Nucleus accumbens (tissue), 56 donors: Measurements from ENCODE around the gene SLC13A3.

Experiments used
- DNase-seq, 56 donors: peaks; one replicate each; lab custom pipeline; 2025; lab: John Stamatoyannopoulos, UW

Gene SLC13A3

GRCh38 chr20:46584508-46584907, 66.8 kb downstream of the SLC13A3 start:
- DNase-seq, result no peak

GRCh38 chr20:46583411-46584214, 67.6 kb downstream of the SLC13A3 start:
- DNase-seq, result peak in 29 of 56 donors; percentile 6 to 70 (median 33)

- no peak for DNase-seq
Measured at GRCh38 chr20:46582648-46583047, 68.6 kb downstream of the SLC13A3 start.

GRCh38 chr20:46581391-46581790, 69.9 kb downstream of the SLC13A3 start:
- DNase-seq, result no peak

GRCh38 chr20:46580613-46581205, 70.5 kb downstream of the SLC13A3 start:
- DNase-seq, result no peak

GRCh38 chr20:46578745-46579144, 72.5 kb downstream of the SLC13A3 start:
- no peak for DNase-seq

- DNase-seq, result no peak
Measured at GRCh38 chr20:46576774-46577395, 74.4 kb downstream of the SLC13A3 start.

- DNase-seq, result no peak
Measured at GRCh38 chr20:46575937-46576461, 75.3 kb downstream of the SLC13A3 start.

- DNase-seq, result no peak
Measured at GRCh38 chr20:46575394-46575793, 75.9 kb downstream of the SLC13A3 start.

- peak in 4 of 56 donors; percentile 11 to 23 (median 16) for DNase-seq
Measured at GRCh38 chr20:46573788-46574584, 77.3 kb downstream of the SLC13A3 start.

- DNase-seq, result peak in 1 of 56 donors; percentile 10
Measured at GRCh38 chr20:46573234-46573633, 78.0 kb downstream of the SLC13A3 start.

- no peak for DNase-seq
Measured at GRCh38 chr20:46572790-46573189, 78.5 kb downstream of the SLC13A3 start.

GRCh38 chr20:46572153-46572552, 79.1 kb downstream of the SLC13A3 start:
- DNase-seq, result peak; percentile 39 to 97 (median 92)

GRCh38 chr20:46571418-46571817, 79.8 kb downstream of the SLC13A3 start:
- DNase-seq, result no peak

- no peak for DNase-seq
Measured at GRCh38 chr20:46570956-46571355, 80.3 kb downstream of the SLC13A3 start.

- DNase-seq, result no peak
Measured at GRCh38 chr20:46569961-46570360, 81.3 kb downstream of the SLC13A3 start.

- peak in 55 of 56 donors; percentile 52 to 97 (median 86) for DNase-seq
Measured at GRCh38 chr20:46568570-46569129, 82.6 kb downstream of the SLC13A3 start.

- DNase-seq, result no peak
Measured at GRCh38 chr20:46566125-46566524, 85.1 kb downstream of the SLC13A3 start.

GRCh38 chr20:46564241-46564957, 86.9 kb downstream of the SLC13A3 start:
- no peak for DNase-seq

GRCh38 chr20:46563860-46564221, 87.4 kb downstream of the SLC13A3 start:
- DNase-seq, result peak in 5 of 56 donors; percentile 9 to 44 (median 38)
